Mesendoderm (in vitro differentiated cells): ENCODE measurements around the gene CD22.
A peak's percentile ranks its signal among the peaks of the same experiment; 100 is the strongest.

Experiments
- DNase-seq: peaks from one replicate; pipeline ENCODE4 v3.0.0; 2013
- H2AK5ac ChIP-seq: 2 replicates; pipeline ENCODE4 v1.6.1; 2013; ENCODE audit warnings: low read length, inconsistent platforms
- H2BK120ac ChIP-seq: 2 replicates; pipeline ENCODE4 v1.6.1; 2013; ENCODE audit warnings: low read depth, mild to moderate bottlenecking, low read length, moderate library complexity, mixed read lengths
- H2BK15ac ChIP-seq: replicated peaks from 2 replicates; pipeline ENCODE4 v1.6.1; 2013; ENCODE audit warnings: low read depth, mild to moderate bottlenecking, moderate library complexity
- H2BK5ac ChIP-seq: 2 replicates; pipeline ENCODE4 v1.6.1; 2013; ENCODE audit warnings: low read length, inconsistent platforms
- H3K18ac ChIP-seq: 2 replicates; pipeline ENCODE4 v1.6.1; 2013; ENCODE audit warnings: mild to moderate bottlenecking, low read length, mixed read lengths
- H3K23ac ChIP-seq: one replicate; pipeline ENCODE4 v1.6.1; 2013; ENCODE audit warnings: low read length
- H3K27ac ChIP-seq: 2 replicates; pipeline ENCODE4 v1.5.1; 2013; ENCODE audit warnings: low read depth, mild to moderate bottlenecking, inconsistent platforms, low read length, moderate library complexity
- H3K27me3 ChIP-seq: 2 replicates; pipeline ENCODE4 v1.6.1; 2013; ENCODE audit warnings: low read length, control low read depth, mild to moderate bottlenecking, inconsistent platforms; ENCODE audit not compliant: insufficient read depth, poor library complexity
- H3K36me3 ChIP-seq: 2 replicates; pipeline ENCODE4 v1.6.1; 2013; ENCODE audit warnings: low read length, inconsistent platforms; ENCODE audit not compliant: control insufficient read depth, insufficient read depth
- H3K4ac ChIP-seq: one replicate; pipeline ENCODE4 v1.6.1; 2013; ENCODE audit warnings: low read depth, mild to moderate bottlenecking, low read length, moderate library complexity
- H3K4me1 ChIP-seq: 2 replicates; pipeline ENCODE4 v1.6.1; 2013; ENCODE audit warnings: low read depth, low read length, inconsistent platforms; ENCODE audit not compliant: control insufficient read depth
- H3K4me2 ChIP-seq: 2 replicates; pipeline ENCODE4 v1.6.1; 2013; ENCODE audit warnings: low read length
- H3K4me3 ChIP-seq: 2 replicates; pipeline ENCODE4 v1.5.1; 2013; ENCODE audit warnings: mild to moderate bottlenecking, low read length
- H3K56ac ChIP-seq: one replicate; pipeline ENCODE4 v1.6.1; 2013; ENCODE audit warnings: low read length
- H3K79me1 ChIP-seq: 2 replicates; pipeline ENCODE4 v1.6.1; 2013; ENCODE audit warnings: low read length, inconsistent platforms
- H3K79me2 ChIP-seq: 2 replicates; pipeline ENCODE4 v1.6.1; 2013; ENCODE audit warnings: mild to moderate bottlenecking, low read length; ENCODE audit not compliant: control insufficient read depth, insufficient read depth
- H3K9ac ChIP-seq: 2 replicates; pipeline ENCODE4 v1.6.1; 2013; ENCODE audit warnings: low read length, inconsistent platforms
- H4K5ac ChIP-seq: one replicate; pipeline ENCODE4 v1.6.1; 2013; ENCODE audit warnings: low read length
- H4K8ac ChIP-seq: one replicate; pipeline ENCODE4 v1.6.1; 2013; ENCODE audit warnings: low read depth, mild to moderate bottlenecking, control low read depth, low read length, moderate library complexity
- WGBS: extraction: QIAGEN DNeasy Blood & Tissue Kit; methylation state at CpG from one replicate; pipeline ENCODE4 v1.1.7; 2013; ENCODE audit warnings: low lambda C conversion rate, missing lambda C conversion rate; ENCODE audit not compliant: insufficient coverage; ENCODE audit errors: extremely low coverage; 5-methylcytosine and 5-hydroxymethylcytosine counted together

Gene CD22

DNA sequence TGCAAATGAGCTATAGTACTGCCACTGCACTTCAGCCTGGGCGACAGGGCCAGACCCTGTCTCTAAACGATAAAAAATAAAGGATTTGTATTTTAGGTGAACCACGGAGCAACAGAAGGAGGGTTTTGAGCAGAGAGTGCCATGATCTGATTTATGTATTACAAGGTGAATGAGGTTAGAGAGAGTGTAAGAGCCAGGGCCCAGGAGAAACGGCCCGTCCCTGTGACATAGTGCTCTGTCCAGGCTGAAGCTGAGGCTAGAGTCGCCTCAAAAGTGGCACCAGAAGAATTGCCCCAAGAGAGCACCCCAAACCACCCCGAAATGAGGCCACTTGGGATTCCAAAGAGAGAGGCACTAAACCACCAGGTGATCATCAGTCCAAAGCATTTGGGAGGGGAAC lies 20.1 kb upstream of the CD22 start:
- Histone ChIP-seq H3K4me1 (no peaks in the 10 kb centered on the region), H3K4ac (no peak overlapping the region), H3K9ac (no peak overlapping the region), H3K79me1 (no peaks in the 10 kb centered on the region), H2AK5ac (no peak overlapping the region), H2BK15ac (no peak overlapping the region), H4K5ac (no peak overlapping the region), H3K4me2 (no peak overlapping the region), H3K23ac (no peak overlapping the region), H3K36me3 (no peaks in the 10 kb centered on the region), H3K27me3 (no peaks in the 10 kb centered on the region), H3K27ac (no peak overlapping the region), H3K18ac (no peak overlapping the region), H3K4me3 (no peak overlapping the region), H2BK120ac (no peak overlapping the region), H3K79me2 (no peaks in the 10 kb centered on the region), H4K8ac (no peak overlapping the region), H3K56ac (no peak overlapping the region), H2BK5ac (no peak overlapping the region)
- DNase-seq = no peak
- WGBS = no CpG with 5 or more reads among the region's 7 CpGs

DNA sequence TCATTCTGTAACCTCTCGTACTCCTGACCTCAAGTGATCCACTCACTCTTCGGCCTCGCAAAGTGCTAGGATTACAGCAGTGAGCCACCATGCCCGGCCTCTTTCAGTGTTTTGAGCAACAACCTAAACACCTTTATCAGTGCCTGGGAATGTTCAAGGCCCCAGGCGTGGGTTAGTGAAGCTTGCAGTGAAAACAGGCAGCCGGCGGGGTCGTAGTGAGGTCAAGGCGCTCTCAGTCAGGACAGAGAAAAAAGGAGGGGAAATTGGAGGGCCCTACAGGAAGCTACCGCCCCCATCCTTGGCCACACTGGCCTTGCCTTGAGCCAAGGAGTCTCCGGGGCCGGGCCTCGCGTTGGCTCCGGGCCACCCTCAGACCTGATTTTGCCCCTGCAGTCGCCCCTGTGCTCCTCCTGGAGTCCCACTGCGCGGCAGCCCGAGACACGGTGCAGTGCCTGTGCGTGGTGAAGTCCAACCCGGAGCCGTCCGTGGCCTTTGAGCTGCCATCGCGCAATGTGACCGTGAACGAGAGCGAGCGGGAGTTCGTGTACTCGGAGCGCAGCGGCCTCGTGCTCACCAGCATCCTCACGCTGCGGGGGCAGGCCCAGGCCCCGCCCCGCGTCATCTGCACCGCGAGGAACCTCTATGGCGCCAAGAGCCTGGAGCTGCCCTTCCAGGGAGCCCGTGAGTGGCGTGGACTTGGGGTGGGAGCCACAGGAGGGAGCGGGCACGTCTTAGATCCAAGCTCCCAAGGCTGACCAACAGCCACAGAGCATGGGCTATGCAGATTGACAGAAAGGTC lies 19.3 kb upstream of the CD22 start:
- H2BK120ac ChIP-seq = no peak overlapping the region
- H3K4ac ChIP-seq = no peak overlapping the region
- no peak overlapping the region for H2BK15ac ChIP-seq
- no peaks in the 10 kb centered on the region for H3K4me1 ChIP-seq
- no peak overlapping the region for H2AK5ac ChIP-seq
- no peak overlapping the region for H3K9ac ChIP-seq
- no CpG with 5 or more reads among the region's 47 CpGs for WGBS
- no peaks in the 10 kb centered on the region for H3K36me3 ChIP-seq
- no peaks in the 10 kb centered on the region for H3K79me1 ChIP-seq
- H3K79me2 ChIP-seq = no peaks in the 10 kb centered on the region
- no peak overlapping the region for H3K4me3 ChIP-seq
- no peak overlapping the region for H3K56ac ChIP-seq
- H3K4me2 ChIP-seq = no peak overlapping the region
- no peak overlapping the region for H3K18ac ChIP-seq
- H4K8ac ChIP-seq = no peak overlapping the region
- no peak overlapping the region for H3K23ac ChIP-seq
- no peak for DNase-seq
- H3K27ac ChIP-seq = no peak overlapping the region
- no peak overlapping the region for H4K5ac ChIP-seq
- no peak overlapping the region for H2BK5ac ChIP-seq
- no peaks in the 10 kb centered on the region for H3K27me3 ChIP-seq

DNA sequence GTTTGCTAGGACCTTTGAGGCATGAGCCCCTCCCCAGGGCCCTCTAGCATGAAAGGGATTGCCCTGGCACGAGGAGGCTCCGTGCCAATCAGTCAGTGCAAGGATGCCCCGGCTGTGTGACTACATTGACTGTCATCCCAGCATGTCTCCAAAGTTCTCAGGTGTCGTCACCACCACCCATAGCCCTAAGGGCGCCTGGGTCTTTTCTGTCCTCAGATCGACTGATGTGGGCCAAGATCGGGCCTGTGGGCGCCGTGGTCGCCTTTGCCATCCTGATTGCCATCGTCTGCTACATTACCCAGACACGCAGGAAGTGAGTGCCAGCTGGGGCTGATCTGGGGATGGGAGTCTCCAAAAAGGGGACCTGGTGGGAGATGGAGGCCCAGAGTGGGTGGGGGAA lies 18.7 kb upstream of the CD22 start:
- WGBS = no CpG with 5 or more reads among the region's 12 CpGs
- Histone ChIP-seq H3K4me1 (no peaks in the 10 kb centered on the region), H3K36me3 (no peaks in the 10 kb centered on the region), H3K18ac (no peak overlapping the region), H2BK120ac (no peak overlapping the region), H4K5ac (no peak overlapping the region), H2AK5ac (no peak overlapping the region), H3K79me1 (no peaks in the 10 kb centered on the region), H3K4me3 (no peak overlapping the region), H2BK5ac (no peak overlapping the region), H3K4ac (no peak overlapping the region), H3K4me2 (no peak overlapping the region), H3K9ac (no peak overlapping the region), H2BK15ac (no peak overlapping the region), H3K56ac (no peak overlapping the region), H3K27ac (no peak overlapping the region), H3K23ac (no peak overlapping the region), H3K79me2 (no peaks in the 10 kb centered on the region), H4K8ac (no peak overlapping the region), H3K27me3 (no peaks in the 10 kb centered on the region)
- DNase-seq = no peak

DNA sequence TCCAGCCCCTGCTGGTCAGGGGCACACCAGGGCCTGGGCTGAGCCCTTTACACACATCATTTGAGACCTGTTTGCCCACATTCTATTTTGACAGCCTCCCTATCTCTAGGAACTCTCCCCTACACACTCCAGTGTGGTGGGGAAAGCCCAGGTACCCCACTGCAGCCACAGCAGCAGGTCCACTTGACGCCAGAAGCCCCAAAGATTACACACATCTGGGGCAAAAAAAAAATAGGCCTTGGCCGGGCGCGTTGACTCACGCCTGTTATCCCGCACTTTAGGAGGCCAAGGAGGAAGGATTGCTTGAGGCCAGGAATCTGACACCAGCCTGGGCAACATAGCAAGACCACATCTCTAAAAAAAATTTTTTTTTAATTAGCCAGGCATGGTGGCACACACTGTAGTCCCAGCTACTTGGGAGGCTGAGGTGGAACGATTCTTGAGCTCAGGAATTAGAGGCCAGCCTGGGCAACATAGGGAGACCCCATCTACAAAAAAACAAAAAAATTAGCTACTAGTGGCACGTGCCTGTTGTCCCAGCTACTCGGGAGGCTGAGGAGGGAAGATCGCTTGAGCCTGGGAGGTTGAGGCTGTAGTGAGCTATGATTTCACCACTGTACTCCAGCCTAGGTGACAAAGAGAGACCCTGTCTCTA lies 18.0 kb upstream of the CD22 start:
- Histone ChIP-seq H2AK5ac (no peak overlapping the region), H3K18ac (no peak overlapping the region), H3K23ac (no peak overlapping the region), H4K8ac (no peak overlapping the region), H3K4me1 (no peaks in the 10 kb centered on the region), H4K5ac (no peak overlapping the region), H3K79me1 (no peaks in the 10 kb centered on the region), H3K36me3 (no peaks in the 10 kb centered on the region), H3K9ac (no peak overlapping the region), H3K4ac (no peak overlapping the region), H3K56ac (no peak overlapping the region), H3K27me3 (no peaks in the 10 kb centered on the region), H3K4me3 (no peak overlapping the region), H2BK120ac (no peak overlapping the region), H3K79me2 (no peaks in the 10 kb centered on the region), H2BK15ac (no peak overlapping the region), H3K4me2 (no peak overlapping the region), H3K27ac (no peak overlapping the region), H2BK5ac (no peak overlapping the region)
- no CpG with 5 or more reads among the region's 10 CpGs for WGBS
- no peak for DNase-seq

DNA sequence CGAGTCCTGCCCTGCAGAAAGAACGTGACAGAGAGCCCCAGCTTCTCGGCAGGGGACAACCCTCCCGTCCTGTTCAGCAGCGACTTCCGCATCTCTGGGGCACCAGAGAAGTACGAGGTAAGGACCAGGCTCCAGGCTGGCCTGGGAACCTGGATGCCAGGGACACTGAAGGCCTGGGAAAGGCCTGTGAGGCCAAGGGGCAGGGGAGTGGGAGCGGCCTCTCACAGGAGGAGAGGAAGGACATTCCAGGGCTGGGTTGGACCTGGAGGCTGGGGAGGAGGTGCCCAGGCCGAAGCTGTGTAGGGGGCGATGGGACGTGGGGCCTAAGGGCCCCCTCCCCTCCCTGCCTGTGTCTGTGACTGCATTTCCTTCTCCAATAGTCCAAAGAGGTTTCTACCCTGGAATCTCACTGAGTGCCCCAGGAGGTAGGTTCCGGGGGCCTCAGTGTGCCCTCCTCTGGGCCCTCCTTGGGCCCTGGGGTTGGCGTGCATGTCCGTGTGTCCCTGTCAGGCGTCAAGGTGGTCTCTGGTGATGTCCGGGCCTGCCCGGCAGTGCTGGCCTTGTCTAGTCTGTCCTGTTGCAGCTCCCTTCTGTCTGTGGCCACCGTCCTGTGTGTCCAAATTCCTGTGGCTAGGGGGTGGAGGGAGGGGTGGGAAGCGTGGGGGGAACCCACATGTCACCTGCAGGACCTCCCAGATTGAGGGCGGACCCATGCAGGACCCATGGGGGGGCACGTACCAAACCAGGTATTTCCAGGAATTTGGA lies 16.9 kb upstream of the CD22 start:
- no peak overlapping the region for H3K23ac ChIP-seq
- H3K4me2 ChIP-seq = no peak overlapping the region
- H2BK15ac ChIP-seq = no peak overlapping the region
- no peaks in the 10 kb centered on the region for H3K79me2 ChIP-seq
- no peaks in the 10 kb centered on the region for H3K4me1 ChIP-seq
- no peak overlapping the region for H2AK5ac ChIP-seq
- H4K5ac ChIP-seq = no peak overlapping the region
- H3K18ac ChIP-seq = no peak overlapping the region
- H2BK120ac ChIP-seq = no peak overlapping the region
- WGBS = no CpG with 5 or more reads among the region's 21 CpGs
- H3K27ac ChIP-seq = no peak overlapping the region
- no peaks in the 10 kb centered on the region for H3K27me3 ChIP-seq
- no peak overlapping the region for H3K4ac ChIP-seq
- H3K36me3 ChIP-seq = no peaks in the 10 kb centered on the region
- H4K8ac ChIP-seq = no peak overlapping the region
- H3K4me3 ChIP-seq = no peak overlapping the region
- DNase-seq = no peak
- no peak overlapping the region for H3K9ac ChIP-seq
- no peaks in the 10 kb centered on the region for H3K79me1 ChIP-seq
- no peak overlapping the region for H2BK5ac ChIP-seq
- H3K56ac ChIP-seq = peak overlapping the region; percentile 59
